K562 (cell line): Measurements from ENCODE around the gene HOXC5. TPM values are rescaled to one million over a fixed set of nuclear protein-coding genes. Genes with fewer than 3 reads are reported as not detected.

ENCODE experiments used
- ARID2 ChIP-seq: fragments of 450-650 bp; IDR thresholded peaks from 2 replicates; pipeline ENCODE4 v1.6.1; 2017; ENCODE audit warnings: antibody characterized with exemption, mild to moderate bottlenecking
- CUX1 ChIP-seq: fragments of 200-800 bp; sonication (Bioruptor generic); IDR thresholded peaks from 2 replicates; pipeline ENCODE4 v1.6.1; 2016; ENCODE audit warnings: missing genetic modification characterization, missing compliant biosample characterization
- EWSR1 ChIP-seq: fragments of 450-650 bp; IDR thresholded peaks from 2 replicates; pipeline ENCODE4 v1.6.1; 2018; ENCODE audit warnings: borderline replicate concordance, mild to moderate bottlenecking, low read depth, moderate library complexity; ENCODE audit not compliant: partially characterized antibody
- ILF3 ChIP-seq: fragments of 450-650 bp; IDR thresholded peaks from 2 replicates; pipeline ENCODE4 v1.6.1; 2018; ENCODE audit warnings: antibody characterized with exemption, mild to moderate bottlenecking, moderate library complexity, borderline replicate concordance
- NR1H2 ChIP-seq: sonication (generic); formaldehyde crosslinking; IDR thresholded peaks from 2 replicates; pipeline ENCODE4 v1.4.0; 2020; ENCODE audit warnings: mild to moderate bottlenecking, missing genetic modification reagents
- SIRT6 ChIP-seq: IDR thresholded peaks from one replicate; pipeline ENCODE4 v1.6.1; 2012; ENCODE audit warnings: low read depth, mild to moderate bottlenecking, control low read depth, inconsistent platforms, low read length, moderate library complexity
- STAG1 ChIP-seq: sonication (generic); formaldehyde crosslinking; IDR thresholded peaks from 2 replicates; pipeline ENCODE4 v1.5.0; 2020; ENCODE audit warnings: missing genetic modification reagents, borderline replicate concordance
- STAT5B ChIP-seq: fragments of 250-450 bp; sonication (Bioruptor Pico); IDR thresholded peaks from 2 replicates; pipeline ENCODE4 v1.8.0; 2021; ENCODE audit warnings: mild to moderate bottlenecking, inconsistent platforms
- THRAP3 ChIP-seq: fragments of 450-650 bp; IDR thresholded peaks from 2 replicates; pipeline ENCODE4 v1.6.1; 2016; ENCODE audit warnings: mild to moderate bottlenecking, inconsistent platforms, borderline replicate concordance
- TRIM24 ChIP-seq, 2 experiments: fragments of 450-650 bp; IDR thresholded peaks; 2 replicates each; pipeline ENCODE4 v1.6.1; 2016
- ZBTB17 ChIP-seq: fragments of 450-650 bp; formaldehyde crosslinking; IDR thresholded peaks from 2 replicates; pipeline ENCODE4 v1.4.0; 2020; ENCODE audit warnings: mild to moderate bottlenecking
- ZNF778 ChIP-seq: fragments of 450-650 bp; formaldehyde crosslinking; IDR thresholded peaks from 2 replicates; pipeline ENCODE4 v1.4.0; 2020; ENCODE audit warnings: mild to moderate bottlenecking, moderate library complexity
- polyA plus RNA-seq, 8 experiments: library from polyadenylated mRNA; depleted of rRNA in 4 of 8; stranded (reverse) in 5 of 8; unstranded in 3 of 8; fragments of >200 nt; fragmentation: Nextera tagmentation in 2 of 8; fragmentation: Illumina TruSeq in 1 of 8; extraction: Ambion mirVana in 2 of 8; extraction: Trizol in 1 of 8; gene quantifications; 2 replicates each; pipeline versions ENCODE4 v1.2.1 to v1.2.3, GENCODE V29; 2011 to 2014; ENCODE audit warnings: inconsistent platforms in 1 of 8, missing spikeins in 1 of 8
- total RNA-seq, 7 experiments: library from RNA; depleted of rRNA in 6 of 7; stranded (reverse); fragments of >200 nt in 6 of 7; fragmentation: Illumina TruSeq in 2 of 7; extraction: Trizol in 2 of 7; gene quantifications; 2 replicates each; pipeline versions ENCODE4 v1.2.1 to v1.2.3, GENCODE V29; 2011 to 2021; ENCODE audit warnings: low replicate concordance in 1 of 7
- TF ChIP-seq, protein P1 (sequence below): IDR thresholded peaks from 2 replicates; pipeline ENCODE4 v1.6.1; 2012; ENCODE audit warnings: low read depth, low read length, improper control_type of control experiment, borderline replicate concordance
- TF ChIP-seq, protein P2 (sequence below): fragments of 250-450 bp; sonication (Bioruptor Pico); IDR thresholded peaks from 2 replicates; pipeline ENCODE4 v1.4.0; 2020; ENCODE audit warnings: mild to moderate bottlenecking, moderate library complexity, borderline replicate concordance
- TF ChIP-seq, protein P3 (sequence below): sonication (generic); IDR thresholded peaks from 2 replicates; pipeline ENCODE4 v1.6.1; 2016

HOXC5 gene
- total and polyA plus RNA-seq, 9 of the 15 experiments (the other 6 are each of a cell fraction or from before 2014, with no cell fraction given): 0.10 to 0.44 (median 0.18) TPM; not detected in 4

GRCh38 chr12:54032627-54033100, at the start of gene HOXC5 (continued):
- no peak for TF ChIP-seq EWSR1
- no peak for TF ChIP-seq STAT5B
- TF ChIP-seq, protein P1, sequence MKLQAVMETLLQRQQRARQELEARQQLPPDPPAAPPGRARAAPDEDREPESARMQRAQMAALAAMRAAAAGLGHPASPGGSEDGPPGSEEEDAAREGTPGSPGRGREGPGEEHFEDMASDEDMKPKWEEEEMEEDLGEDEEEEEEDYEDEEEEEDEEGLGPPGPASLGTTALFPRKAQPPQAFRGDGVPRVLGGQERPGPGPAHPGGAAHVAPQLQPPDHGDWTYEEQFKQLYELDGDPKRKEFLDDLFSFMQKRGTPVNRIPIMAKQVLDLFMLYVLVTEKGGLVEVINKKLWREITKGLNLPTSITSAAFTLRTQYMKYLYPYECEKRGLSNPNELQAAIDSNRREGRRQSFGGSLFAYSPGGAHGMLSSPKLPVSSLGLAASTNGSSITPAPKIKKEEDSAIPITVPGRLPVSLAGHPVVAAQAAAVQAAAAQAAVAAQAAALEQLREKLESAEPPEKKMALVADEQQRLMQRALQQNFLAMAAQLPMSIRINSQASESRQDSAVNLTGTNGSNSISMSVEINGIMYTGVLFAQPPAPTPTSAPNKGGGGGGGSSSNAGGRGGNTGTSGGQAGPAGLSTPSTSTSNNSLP: no peak
- no peak for TF ChIP-seq THRAP3
- no peak for TF ChIP-seq CUX1
- peak; percentile 57; the same call in 1 of the 2 replicates for TF ChIP-seq STAG1 (CRISPR knock-in tag)
- TF ChIP-seq ILF3: no peak
- TF ChIP-seq, protein P2, sequence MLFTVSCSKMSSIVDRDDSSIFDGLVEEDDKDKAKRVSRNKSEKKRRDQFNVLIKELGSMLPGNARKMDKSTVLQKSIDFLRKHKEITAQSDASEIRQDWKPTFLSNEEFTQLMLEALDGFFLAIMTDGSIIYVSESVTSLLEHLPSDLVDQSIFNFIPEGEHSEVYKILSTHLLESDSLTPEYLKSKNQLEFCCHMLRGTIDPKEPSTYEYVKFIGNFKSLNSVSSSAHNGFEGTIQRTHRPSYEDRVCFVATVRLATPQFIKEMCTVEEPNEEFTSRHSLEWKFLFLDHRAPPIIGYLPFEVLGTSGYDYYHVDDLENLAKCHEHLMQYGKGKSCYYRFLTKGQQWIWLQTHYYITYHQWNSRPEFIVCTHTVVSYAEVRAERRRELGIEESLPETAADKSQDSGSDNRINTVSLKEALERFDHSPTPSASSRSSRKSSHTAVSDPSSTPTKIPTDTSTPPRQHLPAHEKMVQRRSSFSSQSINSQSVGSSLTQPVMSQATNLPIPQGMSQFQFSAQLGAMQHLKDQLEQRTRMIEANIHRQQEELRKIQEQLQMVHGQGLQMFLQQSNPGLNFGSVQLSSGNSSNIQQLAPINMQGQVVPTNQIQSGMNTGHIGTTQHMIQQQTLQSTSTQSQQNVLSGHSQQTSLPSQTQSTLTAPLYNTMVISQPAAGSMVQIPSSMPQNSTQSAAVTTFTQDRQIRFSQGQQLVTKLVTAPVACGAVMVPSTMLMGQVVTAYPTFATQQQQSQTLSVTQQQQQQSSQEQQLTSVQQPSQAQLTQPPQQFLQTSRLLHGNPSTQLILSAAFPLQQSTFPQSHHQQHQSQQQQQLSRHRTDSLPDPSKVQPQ: no peak
- TF ChIP-seq ZBTB17 (CRISPR knock-in tag): no peak
- TF ChIP-seq ARID2: peak; percentile 96
- no peak for TF ChIP-seq ZNF778 (CRISPR knock-in tag)
- TF ChIP-seq NR1H2 (CRISPR knock-in tag): no peak
- TF ChIP-seq, protein P3, sequence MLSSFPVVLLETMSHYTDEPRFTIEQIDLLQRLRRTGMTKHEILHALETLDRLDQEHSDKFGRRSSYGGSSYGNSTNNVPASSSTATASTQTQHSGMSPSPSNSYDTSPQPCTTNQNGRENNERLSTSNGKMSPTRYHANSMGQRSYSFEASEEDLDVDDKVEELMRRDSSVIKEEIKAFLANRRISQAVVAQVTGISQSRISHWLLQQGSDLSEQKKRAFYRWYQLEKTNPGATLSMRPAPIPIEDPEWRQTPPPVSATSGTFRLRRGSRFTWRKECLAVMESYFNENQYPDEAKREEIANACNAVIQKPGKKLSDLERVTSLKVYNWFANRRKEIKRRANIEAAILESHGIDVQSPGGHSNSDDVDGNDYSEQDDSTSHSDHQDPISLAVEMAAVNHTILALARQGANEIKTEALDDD: no peak
- peak; percentile 43 to 47; a peak in 2 of 4 replicates for TF ChIP-seq TRIM24 (IDR thresholded peaks at IDR 0.05)
- no peak for TF ChIP-seq SIRT6
